ENCODE results near the gene CD300LB. TPM values are rescaled to one million over a fixed set of nuclear protein-coding genes. Genes with fewer than 3 reads are reported as not detected.
"Not testable (repeated sequence)": the region's sequence is repeated elsewhere in the genome, so short reads cannot be mapped to it uniquely, and the experiment has no call there.

Gene CD300LB
- total RNA-seq, 1 donor from 2014 or later, result 0.24 TPM

GRCh38 chr17:74493331-74493833 lies 37.9 kb downstream of the CD300LB start:
- peak; percentile 70 for DNase-seq (ENCODE audit: low spot score)

- no peak for DNase-seq (ENCODE audit: low spot score)
Observed at GRCh38 chr17:74491626-74492025, 39.6 kb downstream of the CD300LB start.

GRCh38 chr17:74490716-74491115 lies 40.6 kb downstream of the CD300LB start:
- no peak for DNase-seq (ENCODE audit: low spot score)

- DNase-seq (ENCODE audit: low spot score), result not testable (repeated sequence)
Observed at GRCh38 chr17:74488276-74488675, 43.0 kb downstream of the CD300LB start.

- no peak for DNase-seq (ENCODE audit: low spot score)
Observed at GRCh38 chr17:74485841-74486240, 45.4 kb downstream of the CD300LB start.

- peak; percentile 67 for DNase-seq (ENCODE audit: low spot score)
Observed at GRCh38 chr17:74485022-74485743, 46.1 kb downstream of the CD300LB start.

- DNase-seq (ENCODE audit: low spot score), result no peak
Observed at GRCh38 chr17:74484066-74484465, 47.2 kb downstream of the CD300LB start.

GRCh38 chr17:74481621-74482020 lies 49.7 kb downstream of the CD300LB start:
- no peak for DNase-seq (ENCODE audit: low spot score)

GRCh38 chr17:74480290-74480689 lies 51.0 kb downstream of the CD300LB start:
- no peak for DNase-seq (ENCODE audit: low spot score)

GRCh38 chr17:74478420-74479100 lies 52.7 kb downstream of the CD300LB start:
- DNase-seq (ENCODE audit: low spot score), result no peak

GRCh38 chr17:74477411-74477810 lies 53.9 kb downstream of the CD300LB start:
- no peak for DNase-seq (ENCODE audit: low spot score)

- DNase-seq (ENCODE audit: low spot score), result no peak
Observed at GRCh38 chr17:74475189-74475588, 56.1 kb downstream of the CD300LB start.

- no peak for DNase-seq (ENCODE audit: low spot score)
Observed at GRCh38 chr17:74474043-74474792, 57.1 kb downstream of the CD300LB start.

GRCh38 chr17:74473294-74473693 lies 58.0 kb downstream of the CD300LB start:
- DNase-seq (ENCODE audit: low spot score), result no peak

- no peak for DNase-seq (ENCODE audit: low spot score)
Observed at GRCh38 chr17:74472890-74473289, 58.4 kb downstream of the CD300LB start.

GRCh38 chr17:74471341-74471740 lies 59.9 kb downstream of the CD300LB start:
- DNase-seq (ENCODE audit: low spot score), result no peak

Other genes starting within 250 kb of the CD300LB start
- 1.4 TPM for gene KIF19, start 205.2 kb downstream of the CD300LB start, total RNA-seq (ENCODE audit: insufficient read depth, low replicate concordance)
- not detected for gene BTBD17, start 169.6 kb downstream of the CD300LB start, total RNA-seq (ENCODE audit: insufficient read depth, low replicate concordance)
- 1.2 TPM for gene GPR142, start 164.0 kb downstream of the CD300LB start, total RNA-seq (ENCODE audit: insufficient read depth, low replicate concordance)
- 17.1 TPM for gene GPRC5C, start 99.4 kb downstream of the CD300LB start, total RNA-seq (ENCODE audit: insufficient read depth, low replicate concordance)
- 7.2 TPM for gene CD300A, start 64.8 kb downstream of the CD300LB start, total RNA-seq (ENCODE audit: insufficient read depth, low replicate concordance)
- 0.48 TPM for gene CD300C, start 14.6 kb upstream of the CD300LB start, total RNA-seq (ENCODE audit: insufficient read depth, low replicate concordance)
- gene CD300H, start 36.0 kb upstream of the CD300LB start, total RNA-seq (ENCODE audit: insufficient read depth, low replicate concordance), result not detected
- not detected for gene CD300LD, start 60.8 kb upstream of the CD300LB start, total RNA-seq (ENCODE audit: insufficient read depth, low replicate concordance)
- 0.72 TPM for gene CD300E, start 92.3 kb upstream of the CD300LB start, total RNA-seq (ENCODE audit: insufficient read depth, low replicate concordance)
- gene CD300LF, start 181.4 kb upstream of the CD300LB start, total RNA-seq (ENCODE audit: insufficient read depth, low replicate concordance), result 3.1 TPM
- 4.6 TPM for gene RAB37, start 205.8 kb upstream of the CD300LB start, total RNA-seq (ENCODE audit: insufficient read depth, low replicate concordance)
- 12.5 TPM for gene NHERF1, start 217.2 kb upstream of the CD300LB start, total RNA-seq (ENCODE audit: insufficient read depth, low replicate concordance)
- gene NAT9, start 244.9 kb upstream of the CD300LB start, total RNA-seq (ENCODE audit: insufficient read depth, low replicate concordance), result 18.1 TPM

Data from umbilical cord (tissue), 2 donors.